ENCODE measurements around the gene NDOR1.

Gene NDOR1

GRCh38 chr9:137183980-137184595 is 21.4 kb upstream of the NDOR1 start:
- DNase-seq = no peak

GRCh38 chr9:137184881-137185660 is 20.4 kb upstream of the NDOR1 start:
- no peak for DNase-seq

GRCh38 chr9:137185921-137186320 is 19.6 kb upstream of the NDOR1 start:
- no peak for DNase-seq

GRCh38 chr9:137186385-137186784 is 19.1 kb upstream of the NDOR1 start:
- no peak for DNase-seq

GRCh38 chr9:137187386-137187785 is 18.1 kb upstream of the NDOR1 start:
- no peak for DNase-seq

- no peak for DNase-seq
Measured at GRCh38 chr9:137188086-137188489, 17.4 kb upstream of the NDOR1 start.

- peak; percentile 84 to 98 for DNase-seq
Measured at GRCh38 chr9:137188490-137189296, 16.8 kb upstream of the NDOR1 start, which contains the start of the genes ANAPC2 and SSNA1. Gene ANAPC2 (minus strand): TSS chr9:137188560. CDS start chr9:137188532, 28 bp downstream. Gene SSNA1 (plus strand): TSS chr9:137188676. CDS start chr9:137188727, 51 bp downstream.

- DNase-seq = no peak
Measured at GRCh38 chr9:137189297-137190295, 15.9 kb upstream of the NDOR1 start.

- no peak for DNase-seq
Measured at GRCh38 chr9:137190315-137190856, 15.1 kb upstream of the NDOR1 start.

- DNase-seq = no peak
Measured at GRCh38 chr9:137191245-137191644, 14.3 kb upstream of the NDOR1 start.

- no peak for DNase-seq
Measured at GRCh38 chr9:137191691-137192447, 13.6 kb upstream of the NDOR1 start.

GRCh38 chr9:137192448-137192780 is 13.1 kb upstream of the NDOR1 start:
- DNase-seq = no peak

- no peak for DNase-seq
Measured at GRCh38 chr9:137192859-137193258, 12.6 kb upstream of the NDOR1 start.

GRCh38 chr9:137193771-137194170 is 11.7 kb upstream of the NDOR1 start:
- no peak for DNase-seq

- DNase-seq = no peak
Measured at GRCh38 chr9:137194388-137194787, 11.1 kb upstream of the NDOR1 start.

GRCh38 chr9:137194909-137195308 is 10.6 kb upstream of the NDOR1 start:
- no peak for DNase-seq

- DNase-seq = no peak
Measured at GRCh38 chr9:137195525-137196220, 9.8 kb upstream of the NDOR1 start.

GRCh38 chr9:137198051-137198901 is 7.2 kb upstream of the NDOR1 start:
- no peak for DNase-seq

GRCh38 chr9:137198902-137199283 is 6.6 kb upstream of the NDOR1 start:
- no peak for DNase-seq
